ENCODE measurements around the gene ALG1. TPM values are rescaled to one million over a fixed set of nuclear protein-coding genes. Genes with fewer than 3 reads are reported as not detected.
"Not testable (repeated sequence)": the region's sequence is repeated elsewhere in the genome, so short reads cannot be mapped to it uniquely, and the experiment has no call there.

The ALG1 gene
- total RNA-seq, 1 donor from 2014 or later: 23.1 TPM

GRCh38 chr16:5080996-5081395 lies 9.4 kb downstream of the ALG1 start:
- not testable (repeated sequence) for H3K4me3 ChIP-seq (ENCODE audit: insufficient read depth, low read depth, low read length); H3K27me3 ChIP-seq (ENCODE audit: insufficient read depth, low read length); H3K9me3 ChIP-seq (ENCODE audit: insufficient read depth, low read depth, low read length); H3K4me1 ChIP-seq (ENCODE audit: insufficient read depth, low read length); H3K27me3 Mint-ChIP-seq (ENCODE audit: low read depth, unreplicated experiment); H3K4me2 ChIP-seq (ENCODE audit: low read length); H2AFZ ChIP-seq (ENCODE audit: low read depth, low read length); FAIRE-seq; H3K36me3 ChIP-seq (ENCODE audit: insufficient read depth, low read length); H3K4me3 Mint-ChIP-seq (ENCODE audit: unreplicated experiment); H4K20me1 ChIP-seq (ENCODE audit: insufficient read depth, low read length); H3K27ac Mint-ChIP-seq (ENCODE audit: unreplicated experiment); H3K9ac ChIP-seq (ENCODE audit: low read length); H3K79me2 ChIP-seq (ENCODE audit: insufficient read depth, low read length); H3K36me3 Mint-ChIP-seq (ENCODE audit: low read depth, unreplicated experiment); DNase-seq (ENCODE audit: low read depth); H3K9me3 Mint-ChIP-seq (ENCODE audit: unreplicated experiment); H3K4me1 Mint-ChIP-seq (ENCODE audit: low read depth, unreplicated experiment); H3K27ac ChIP-seq (ENCODE audit: low read depth, low read length)

- H3K27ac Mint-ChIP-seq (ENCODE audit: unreplicated experiment); H3K4me2 ChIP-seq (ENCODE audit: low read length); H3K36me3 ChIP-seq (ENCODE audit: insufficient read depth, low read length); H3K9me3 Mint-ChIP-seq (ENCODE audit: unreplicated experiment); H3K27me3 Mint-ChIP-seq (ENCODE audit: low read depth, unreplicated experiment); H3K27me3 ChIP-seq (ENCODE audit: insufficient read depth, low read length); H3K9ac ChIP-seq (ENCODE audit: low read length); H4K20me1 ChIP-seq (ENCODE audit: insufficient read depth, low read length); H3K9me3 ChIP-seq (ENCODE audit: insufficient read depth, low read depth, low read length); H3K4me3 ChIP-seq (ENCODE audit: insufficient read depth, low read depth, low read length); H3K4me1 ChIP-seq (ENCODE audit: insufficient read depth, low read length); H3K27ac ChIP-seq (ENCODE audit: low read depth, low read length); H3K36me3 Mint-ChIP-seq (ENCODE audit: low read depth, unreplicated experiment); H3K4me1 Mint-ChIP-seq (ENCODE audit: low read depth, unreplicated experiment); FAIRE-seq; H3K4me3 Mint-ChIP-seq (ENCODE audit: unreplicated experiment); H2AFZ ChIP-seq (ENCODE audit: low read depth, low read length); DNase-seq (ENCODE audit: low read depth); H3K79me2 ChIP-seq (ENCODE audit: insufficient read depth, low read length): not testable (repeated sequence)
Observed at GRCh38 chr16:5083646-5084045, 12.0 kb downstream of the ALG1 start.

GRCh38 chr16:5084099-5084731 lies 12.6 kb downstream of the ALG1 start:
- not testable (repeated sequence) for H3K4me3 ChIP-seq (ENCODE audit: insufficient read depth, low read depth, low read length); H3K27ac Mint-ChIP-seq (ENCODE audit: unreplicated experiment)

GRCh38 chr16:5084802-5085201 lies 13.2 kb downstream of the ALG1 start:
- not testable (repeated sequence) for H3K36me3 Mint-ChIP-seq (ENCODE audit: low read depth, unreplicated experiment); H4K20me1 ChIP-seq (ENCODE audit: insufficient read depth, low read length); H3K27ac ChIP-seq (ENCODE audit: low read depth, low read length); H3K9ac ChIP-seq (ENCODE audit: low read length); H3K9me3 ChIP-seq (ENCODE audit: insufficient read depth, low read depth, low read length); H3K4me1 Mint-ChIP-seq (ENCODE audit: low read depth, unreplicated experiment); H3K27ac Mint-ChIP-seq (ENCODE audit: unreplicated experiment); H3K27me3 ChIP-seq (ENCODE audit: insufficient read depth, low read length); H3K4me3 ChIP-seq (ENCODE audit: insufficient read depth, low read depth, low read length); H3K9me3 Mint-ChIP-seq (ENCODE audit: unreplicated experiment); H3K27me3 Mint-ChIP-seq (ENCODE audit: low read depth, unreplicated experiment); H2AFZ ChIP-seq (ENCODE audit: low read depth, low read length); H3K4me3 Mint-ChIP-seq (ENCODE audit: unreplicated experiment); H3K79me2 ChIP-seq (ENCODE audit: insufficient read depth, low read length); H3K4me1 ChIP-seq (ENCODE audit: insufficient read depth, low read length); DNase-seq (ENCODE audit: low read depth); H3K4me2 ChIP-seq (ENCODE audit: low read length); H3K36me3 ChIP-seq (ENCODE audit: insufficient read depth, low read length); FAIRE-seq
- TF ChIP-seq CTCF (IDR thresholded peaks at IDR 0.05; ENCODE audit: insufficient read depth, low read depth, low read length): peak; percentile 45

More at GRCh38 chr16:5084099-5084731, 12.6 kb downstream of the ALG1 start:
- not testable (repeated sequence) for H3K9ac ChIP-seq (ENCODE audit: low read length); H4K20me1 ChIP-seq (ENCODE audit: insufficient read depth, low read length); H3K27me3 Mint-ChIP-seq (ENCODE audit: low read depth, unreplicated experiment); H3K4me1 ChIP-seq (ENCODE audit: insufficient read depth, low read length); H3K36me3 ChIP-seq (ENCODE audit: insufficient read depth, low read length); H3K4me2 ChIP-seq (ENCODE audit: low read length); H3K9me3 ChIP-seq (ENCODE audit: insufficient read depth, low read depth, low read length); DNase-seq (ENCODE audit: low read depth); H3K4me1 Mint-ChIP-seq (ENCODE audit: low read depth, unreplicated experiment); H3K4me3 Mint-ChIP-seq (ENCODE audit: unreplicated experiment); H3K27me3 ChIP-seq (ENCODE audit: insufficient read depth, low read length); H3K79me2 ChIP-seq (ENCODE audit: insufficient read depth, low read length); H3K9me3 Mint-ChIP-seq (ENCODE audit: unreplicated experiment); FAIRE-seq; H3K36me3 Mint-ChIP-seq (ENCODE audit: low read depth, unreplicated experiment); H2AFZ ChIP-seq (ENCODE audit: low read depth, low read length); H3K27ac ChIP-seq (ENCODE audit: low read depth, low read length)

- H3K27ac ChIP-seq (ENCODE audit: low read depth, low read length); H3K27me3 ChIP-seq (ENCODE audit: insufficient read depth, low read length); H3K4me2 ChIP-seq (ENCODE audit: low read length); H3K79me2 ChIP-seq (ENCODE audit: insufficient read depth, low read length); H3K4me3 Mint-ChIP-seq (ENCODE audit: unreplicated experiment); DNase-seq (ENCODE audit: low read depth); H3K9me3 Mint-ChIP-seq (ENCODE audit: unreplicated experiment); H3K36me3 Mint-ChIP-seq (ENCODE audit: low read depth, unreplicated experiment); H3K27ac Mint-ChIP-seq (ENCODE audit: unreplicated experiment); H3K27me3 Mint-ChIP-seq (ENCODE audit: low read depth, unreplicated experiment); H3K4me3 ChIP-seq (ENCODE audit: insufficient read depth, low read depth, low read length); H3K9me3 ChIP-seq (ENCODE audit: insufficient read depth, low read depth, low read length); H3K4me1 ChIP-seq (ENCODE audit: insufficient read depth, low read length); H4K20me1 ChIP-seq (ENCODE audit: insufficient read depth, low read length); H3K9ac ChIP-seq (ENCODE audit: low read length); H2AFZ ChIP-seq (ENCODE audit: low read depth, low read length); FAIRE-seq; H3K36me3 ChIP-seq (ENCODE audit: insufficient read depth, low read length); H3K4me1 Mint-ChIP-seq (ENCODE audit: low read depth, unreplicated experiment): not testable (repeated sequence)
Observed at GRCh38 chr16:5085716-5086115, 14.1 kb downstream of the ALG1 start.

All from astrocyte (in vitro differentiated cells and primary cell).